A549 (cell line): Measurements from ENCODE around the gene GPR26. TPM values are rescaled to one million over a fixed set of nuclear protein-coding genes. Genes with fewer than 3 reads are reported as not detected.

Source experiments
- ATAC-seq, 2 experiments: fragments of 200-7000 bp in 1 of 2; fragments of >200 bp in 1 of 2; cut with Nextera tagmentation in 1 of 2; cut with Tn5 transposase in 1 of 2; 3 replicates each; pipeline versions ENCODE4 v1.8.0 to v1.9.1; 2018 to 2020; ENCODE audit warnings: mild to moderate bottlenecking in 1 of 2, moderate library complexity in 1 of 2
- CTCF ChIA-PET: fragments of 300-600 bp; sonication (Branson Sonifier 250); formaldehyde crosslinking; extraction: SDS; loops from one replicate; lab custom pipeline; 2021; ENCODE audit warnings: antibody characterized with exemption, inconsistent platforms; lab: Yijun Ruan, JAX
- POLR2A ChIA-PET: fragments of 350-600 bp; formaldehyde crosslinking; extraction: SDS; loops from one replicate; lab custom pipeline; 2021; ENCODE audit warnings: antibody characterized with exemption, inconsistent platforms; lab: Yijun Ruan, JAX
- DNase-seq, 2 experiments: peaks; one replicate each; pipeline versions ENCODE4 v3.0.0 to v3.0.0-alpha.2; 2011 to 2016; ENCODE audit warnings: low read depth in 1 of 2, low spot score in 1 of 2
- FAIRE-seq: peaks from 2 replicates; lab custom pipeline; 2011; peaks lifted over from hg19 to GRCh38; lab: Jason Lieb, UNC
- H3K27ac ChIP-seq, 2 experiments: fragments of >200 bp; sonication (Bioruptor Twin); formaldehyde crosslinking; 3 replicates each; pipeline ENCODE4 v1.5.1; 2016 to 2017
- H3K4me1 ChIP-seq: fragments of >200 bp; sonication (Bioruptor Twin); formaldehyde crosslinking; 3 replicates; pipeline ENCODE4 v1.6.1; 2016
- H3K4me2 ChIP-seq: fragments of >200 bp; sonication (Bioruptor Twin); formaldehyde crosslinking; 3 replicates; pipeline ENCODE4 v1.6.1; 2016
- H3K4me3 ChIP-seq: fragments of >200 bp; sonication (Bioruptor Twin); formaldehyde crosslinking; 3 replicates; pipeline ENCODE4 v1.5.1; 2016
- H3K9me3 ChIP-seq: fragments of >200 bp; sonication (Bioruptor Twin); formaldehyde crosslinking; 3 replicates; pipeline ENCODE4 v1.6.1; 2016
- CBX8 ChIP-seq: fragments of 200-600 bp; sonication (generic); IDR thresholded peaks from 2 replicates; pipeline ENCODE4 v1.6.1; 2016
- CEBPB ChIP-seq, 2 experiments: fragments of >200 bp in 1 of 2; sonication (Bioruptor Twin) in 1 of 2; formaldehyde crosslinking in 1 of 2; IDR thresholded peaks; 2 replicates each; pipeline ENCODE4 v1.6.1; 2012 to 2016
- CHD2 ChIP-seq: fragments of 150-350 bp; IDR thresholded peaks from 2 replicates; pipeline ENCODE4 v1.6.1; 2014; ENCODE audit warnings: low read length; ENCODE audit not compliant: partially characterized antibody
- EHF ChIP-seq: fragments of 250-450 bp; sonication (Bioruptor Pico); IDR thresholded peaks from 2 replicates; pipeline ENCODE4 v1.5.0; 2020; ENCODE audit warnings: mild to moderate bottlenecking
- FOSB ChIP-seq: fragments of 250-450 bp; sonication (Bioruptor Pico); IDR thresholded peaks from 2 replicates; pipeline ENCODE4 v1.5.0; 2020; ENCODE audit warnings: mild to moderate bottlenecking, moderate library complexity
- FOXS1 ChIP-seq: fragments of 250-450 bp; sonication (Bioruptor Pico); IDR thresholded peaks from 2 replicates; pipeline ENCODE4 v1.5.0; 2020; ENCODE audit warnings: mild to moderate bottlenecking, moderate library complexity
- HDAC2 ChIP-seq: fragments of 200-600 bp; sonication (generic); IDR thresholded peaks from 2 replicates; pipeline ENCODE4 v1.6.1; 2016
- HOXB5 ChIP-seq: fragments of 250-450 bp; sonication (Bioruptor Pico); IDR thresholded peaks from 2 replicates; pipeline ENCODE4 v1.5.0; 2020; ENCODE audit warnings: mild to moderate bottlenecking, moderate library complexity
- JUNB ChIP-seq: fragments of >200 bp; sonication (Bioruptor Twin); formaldehyde crosslinking; IDR thresholded peaks from 2 replicates; pipeline ENCODE4 v1.6.1; 2016
- KDM1A ChIP-seq: fragments of 200-600 bp; sonication (generic); IDR thresholded peaks from 2 replicates; pipeline ENCODE4 v1.6.1; 2016; ENCODE audit warnings: low read depth, mild to moderate bottlenecking
- MAZ ChIP-seq: fragments of 150-350 bp; IDR thresholded peaks from 2 replicates; pipeline ENCODE4 v1.6.1; 2014; ENCODE audit warnings: antibody characterized with exemption, low read depth, low read length, borderline replicate concordance
- NR3C1 ChIP-seq: fragments of >200 bp; sonication (Bioruptor Twin); formaldehyde crosslinking; IDR thresholded peaks from 3 replicates; pipeline ENCODE4 v1.6.1; 2017
- POLR2A ChIP-seq: IDR thresholded peaks from 2 replicates; pipeline ENCODE4 v1.6.1; 2012; ENCODE audit warnings: mild to moderate bottlenecking, low read length
- POLR2AphosphoS2 ChIP-seq: conservative IDR thresholded peaks from 2 replicates; pipeline ENCODE4 v1.6.1; 2012; ENCODE audit warnings: low read length, improper control_type of control experiment, inconsistent platforms
- RARB ChIP-seq: fragments of 250-450 bp; sonication (Bioruptor Pico); IDR thresholded peaks from 2 replicates; pipeline ENCODE4 v1.8.0; 2021; ENCODE audit warnings: mild to moderate bottlenecking, moderate library complexity
- RCOR1 ChIP-seq: fragments of 150-350 bp; IDR thresholded peaks from 2 replicates; pipeline ENCODE4 v1.6.1; 2014; ENCODE audit warnings: antibody characterized with exemption, low read length, low read depth
- RFX5 ChIP-seq: fragments of 450-650 bp; IDR thresholded peaks from 2 replicates; pipeline ENCODE4 v1.7.1; 2014; ENCODE audit warnings: antibody characterized with exemption, mild to moderate bottlenecking, moderate library complexity
- RNF2 ChIP-seq: fragments of 200-600 bp; sonication (generic); IDR thresholded peaks from 2 replicates; pipeline ENCODE4 v1.6.1; 2016; ENCODE audit warnings: low read depth, mild to moderate bottlenecking, antibody characterized with exemption, moderate library complexity, borderline replicate concordance
- TFCP2L1 ChIP-seq: fragments of 250-450 bp; sonication (Bioruptor Pico); IDR thresholded peaks from 2 replicates; pipeline ENCODE4 v1.5.0; 2021; ENCODE audit warnings: mild to moderate bottlenecking
- WGBS: methylation state at CpG from one replicate; pipeline ENCODE4 v1.1.6; 2017; ENCODE audit errors: missing lambda C conversion rate; 5-methylcytosine and 5-hydroxymethylcytosine counted together
- polyA plus RNA-seq, 4 experiments: library from polyadenylated mRNA; depleted of rRNA in 3 of 4; stranded (reverse); fragments of >200 nt; fragmentation: RNase III in 1 of 4; extraction: RNeasy Plus Mini Kit Qiagen cat#74134 plus additional on column Dnase treatment in 1 of 4; gene quantifications; 2 replicates in 3 of 4; 3 replicates in 1 of 4; pipeline ENCODE4 v1.2.3, GENCODE V29; 2011 to 2017
- TF ChIP-seq, protein P1 (sequence below): fragments of >200 bp; sonication (Bioruptor Twin); formaldehyde crosslinking; IDR thresholded peaks from 3 replicates; pipeline ENCODE4 v1.6.1; 2016
- TF ChIP-seq, protein P2 (sequence below): fragments of 250-450 bp; sonication (Bioruptor Pico); IDR thresholded peaks from 2 replicates; pipeline ENCODE4 v1.5.0; 2020; ENCODE audit warnings: low read depth, mild to moderate bottlenecking, moderate library complexity
- TF ChIP-seq, protein P3 (sequence below): fragments of 150-350 bp; IDR thresholded peaks from 2 replicates; pipeline ENCODE4 v1.6.1; 2014; ENCODE audit warnings: low read depth, mild to moderate bottlenecking, low read length
- TF ChIP-seq, protein P4 (sequence below): IDR thresholded peaks from 2 replicates; pipeline ENCODE4 v1.6.1; 2012; ENCODE audit warnings: low read depth, borderline replicate concordance
- TF ChIP-seq, protein P5 (sequence below): fragments of 200-600 bp; sonication (generic); IDR thresholded peaks from 2 replicates; pipeline ENCODE4 v1.6.1; 2016; ENCODE audit warnings: antibody characterized with exemption, mild to moderate bottlenecking, moderate library complexity

The GPR26 gene
- polyA plus RNA-seq, 2 of the 4 experiments (the other 2 are of a cell fraction): not detected

DNA sequence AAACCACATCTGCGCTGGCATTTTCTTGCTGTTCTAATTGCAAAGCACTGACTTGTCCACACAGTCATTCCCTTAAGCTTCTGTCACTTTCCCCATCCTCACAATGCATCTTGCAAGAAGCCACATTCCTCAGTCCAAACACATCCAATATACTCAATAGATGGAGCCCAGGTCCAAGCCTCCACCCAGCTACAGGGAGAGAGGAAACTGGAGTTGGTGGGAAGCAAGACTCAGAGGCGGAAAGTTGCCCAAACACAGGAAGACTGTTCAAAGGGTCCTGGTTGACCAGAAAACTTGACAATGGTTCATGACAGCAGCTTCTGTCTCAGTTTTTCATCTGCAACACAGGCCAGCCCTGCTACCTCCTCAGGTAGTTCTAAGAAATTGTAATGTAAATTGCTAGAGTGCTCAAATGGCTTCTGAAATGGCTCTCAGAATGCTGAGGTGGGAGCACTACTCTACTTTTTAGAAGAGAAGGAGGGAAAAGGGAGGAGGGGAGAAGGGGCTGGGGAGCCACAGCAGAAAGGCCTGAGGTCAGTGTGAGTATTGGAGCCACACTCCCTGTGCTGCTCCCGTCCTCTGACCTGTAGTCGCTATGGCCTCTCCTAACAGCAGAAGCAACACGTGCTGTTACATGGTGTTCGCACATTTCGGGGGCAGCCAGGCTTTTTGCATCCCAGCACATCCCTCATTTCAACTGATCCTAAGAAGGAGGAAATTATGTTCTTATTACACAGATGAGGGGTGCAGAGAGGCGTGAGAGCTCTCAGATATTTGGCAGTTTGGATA lies 46.9 kb upstream of the GPR26 start:
- DNase-seq (no peak), FAIRE-seq (no peak), ATAC-seq (no peak)
- Histone ChIP-seq H3K4me3 (no peak overlapping the region), H3K27ac (no peak overlapping the region), H3K9me3 (no peaks in the 10 kb centered on the region), H3K4me2 (no peak overlapping the region), H3K4me1 (no peaks in the 10 kb centered on the region)
- POLR2A ChIA-PET: no interaction called here
- 8% methylated on average over 8 of the region's 8 CpGs for WGBS
- CTCF ChIA-PET: no interaction called here
- TF ChIP-seq POLR2A (no peak), CEBPB (IDR thresholded peaks at IDR 0.05) (no peak), NR3C1 (no peak), RNF2 (no peak), MAZ (no peak), HOXB5 (CRISPR knock-in tag) (no peak), JUNB (no peak), FOXS1 (CRISPR knock-in tag) (no peak), POLR2AphosphoS2 (no peak), RARB (no peak), KDM1A (no peak), FOSB (CRISPR knock-in tag) (no peak), EHF (CRISPR knock-in tag) (no peak), CHD2 (no peak)
- TF ChIP-seq, protein P1, sequence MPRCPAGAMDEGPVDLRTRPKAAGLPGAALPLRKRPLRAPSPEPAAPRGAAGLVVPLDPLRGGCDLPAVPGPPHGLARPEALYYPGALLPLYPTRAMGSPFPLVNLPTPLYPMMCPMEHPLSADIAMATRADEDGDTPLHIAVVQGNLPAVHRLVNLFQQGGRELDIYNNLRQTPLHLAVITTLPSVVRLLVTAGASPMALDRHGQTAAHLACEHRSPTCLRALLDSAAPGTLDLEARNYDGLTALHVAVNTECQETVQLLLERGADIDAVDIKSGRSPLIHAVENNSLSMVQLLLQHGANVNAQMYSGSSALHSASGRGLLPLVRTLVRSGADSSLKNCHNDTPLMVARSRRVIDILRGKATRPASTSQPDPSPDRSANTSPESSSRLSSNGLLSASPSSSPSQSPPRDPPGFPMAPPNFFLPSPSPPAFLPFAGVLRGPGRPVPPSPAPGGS: no peak
- TF ChIP-seq, protein P2, sequence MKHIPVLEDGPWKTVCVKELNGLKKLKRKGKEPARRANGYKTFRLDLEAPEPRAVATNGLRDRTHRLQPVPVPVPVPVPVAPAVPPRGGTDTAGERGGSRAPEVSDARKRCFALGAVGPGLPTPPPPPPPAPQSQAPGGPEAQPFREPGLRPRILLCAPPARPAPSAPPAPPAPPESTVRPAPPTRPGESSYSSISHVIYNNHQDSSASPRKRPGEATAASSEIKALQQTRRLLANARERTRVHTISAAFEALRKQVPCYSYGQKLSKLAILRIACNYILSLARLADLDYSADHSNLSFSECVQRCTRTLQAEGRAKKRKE (CRISPR knock-in tag): no peak
- TF ChIP-seq, protein P3, sequence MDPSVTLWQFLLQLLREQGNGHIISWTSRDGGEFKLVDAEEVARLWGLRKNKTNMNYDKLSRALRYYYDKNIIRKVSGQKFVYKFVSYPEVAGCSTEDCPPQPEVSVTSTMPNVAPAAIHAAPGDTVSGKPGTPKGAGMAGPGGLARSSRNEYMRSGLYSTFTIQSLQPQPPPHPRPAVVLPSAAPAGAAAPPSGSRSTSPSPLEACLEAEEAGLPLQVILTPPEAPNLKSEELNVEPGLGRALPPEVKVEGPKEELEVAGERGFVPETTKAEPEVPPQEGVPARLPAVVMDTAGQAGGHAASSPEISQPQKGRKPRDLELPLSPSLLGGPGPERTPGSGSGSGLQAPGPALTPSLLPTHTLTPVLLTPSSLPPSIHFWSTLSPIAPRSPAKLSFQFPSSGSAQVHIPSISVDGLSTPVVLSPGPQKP: no peak

DNA sequence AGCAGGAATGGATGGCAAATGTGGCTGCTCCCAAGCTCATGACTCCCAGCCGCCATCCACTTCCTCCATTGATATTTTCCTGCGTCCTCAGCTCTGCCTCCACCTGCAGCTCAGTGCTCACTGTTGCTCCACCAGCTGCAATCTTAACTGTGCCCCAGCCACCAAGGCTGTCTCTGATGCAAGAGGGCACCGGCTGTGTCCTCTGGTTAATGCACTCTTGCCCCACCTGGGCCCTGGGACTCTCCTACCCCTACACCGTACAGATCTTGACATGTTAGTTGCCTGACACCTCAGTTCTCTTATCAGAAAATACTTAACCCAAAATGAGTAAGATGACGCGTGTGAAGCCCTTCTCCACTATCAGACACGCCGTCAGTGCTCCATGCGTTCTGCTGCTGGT lies 45.5 kb upstream of the GPR26 start:
- 4% methylated on average over 9 of the region's 9 CpGs for WGBS
- CTCF ChIA-PET: no interaction called here
- no peak for FAIRE-seq
- no peaks in the 10 kb centered on the region for H3K9me3 ChIP-seq
- no peak overlapping the region for H3K27ac ChIP-seq
- no peak overlapping the region for H3K4me2 ChIP-seq
- ATAC-seq: no peak
- no peaks in the 10 kb centered on the region for H3K4me1 ChIP-seq
- POLR2A ChIA-PET: no interaction called here
- TF ChIP-seq HDAC2: no peak
- TF ChIP-seq RCOR1: no peak
- TF ChIP-seq RFX5: no peak
- no peak for TF ChIP-seq CBX8
- no peak for TF ChIP-seq NR3C1
- TF ChIP-seq, protein P4, sequence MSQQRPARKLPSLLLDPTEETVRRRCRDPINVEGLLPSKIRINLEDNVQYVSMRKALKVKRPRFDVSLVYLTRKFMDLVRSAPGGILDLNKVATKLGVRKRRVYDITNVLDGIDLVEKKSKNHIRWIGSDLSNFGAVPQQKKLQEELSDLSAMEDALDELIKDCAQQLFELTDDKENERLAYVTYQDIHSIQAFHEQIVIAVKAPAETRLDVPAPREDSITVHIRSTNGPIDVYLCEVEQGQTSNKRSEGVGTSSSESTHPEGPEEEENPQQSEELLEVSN: no peak
- no peak for TF ChIP-seq TFCP2L1
- TF ChIP-seq HOXB5 (CRISPR knock-in tag): no peak
- TF ChIP-seq, protein P5, sequence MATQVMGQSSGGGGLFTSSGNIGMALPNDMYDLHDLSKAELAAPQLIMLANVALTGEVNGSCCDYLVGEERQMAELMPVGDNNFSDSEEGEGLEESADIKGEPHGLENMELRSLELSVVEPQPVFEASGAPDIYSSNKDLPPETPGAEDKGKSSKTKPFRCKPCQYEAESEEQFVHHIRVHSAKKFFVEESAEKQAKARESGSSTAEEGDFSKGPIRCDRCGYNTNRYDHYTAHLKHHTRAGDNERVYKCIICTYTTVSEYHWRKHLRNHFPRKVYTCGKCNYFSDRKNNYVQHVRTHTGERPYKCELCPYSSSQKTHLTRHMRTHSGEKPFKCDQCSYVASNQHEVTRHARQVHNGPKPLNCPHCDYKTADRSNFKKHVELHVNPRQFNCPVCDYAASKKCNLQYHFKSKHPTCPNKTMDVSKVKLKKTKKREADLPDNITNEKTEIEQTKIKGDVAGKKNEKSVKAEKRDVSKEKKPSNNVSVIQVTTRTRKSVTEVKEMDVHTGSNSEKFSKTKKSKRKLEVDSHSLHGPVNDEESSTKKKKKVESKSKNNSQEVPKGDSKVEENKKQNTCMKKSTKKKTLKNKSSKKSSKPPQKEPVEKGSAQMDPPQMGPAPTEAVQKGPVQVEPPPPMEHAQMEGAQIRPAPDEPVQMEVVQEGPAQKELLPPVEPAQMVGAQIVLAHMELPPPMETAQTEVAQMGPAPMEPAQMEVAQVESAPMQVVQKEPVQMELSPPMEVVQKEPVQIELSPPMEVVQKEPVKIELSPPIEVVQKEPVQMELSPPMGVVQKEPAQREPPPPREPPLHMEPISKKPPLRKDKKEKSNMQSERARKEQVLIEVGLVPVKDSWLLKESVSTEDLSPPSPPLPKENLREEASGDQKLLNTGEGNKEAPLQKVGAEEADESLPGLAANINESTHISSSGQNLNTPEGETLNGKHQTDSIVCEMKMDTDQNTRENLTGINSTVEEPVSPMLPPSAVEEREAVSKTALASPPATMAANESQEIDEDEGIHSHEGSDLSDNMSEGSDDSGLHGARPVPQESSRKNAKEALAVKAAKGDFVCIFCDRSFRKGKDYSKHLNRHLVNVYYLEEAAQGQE: no peak
- DNase-seq: no peak
- no peak overlapping the region for H3K4me3 ChIP-seq
